ENCODE results near the gene SLC17A7. TPM values are rescaled to one million over a fixed set of nuclear protein-coding genes. Genes with fewer than 3 reads are reported as not detected.

SLC17A7 gene
- total and polyA plus RNA-seq, 2 of the 13 experiments (the other 11 are each of a cell fraction or from before 2014, with no cell fraction given): 0.32 TPM; not detected in 1

DNA sequence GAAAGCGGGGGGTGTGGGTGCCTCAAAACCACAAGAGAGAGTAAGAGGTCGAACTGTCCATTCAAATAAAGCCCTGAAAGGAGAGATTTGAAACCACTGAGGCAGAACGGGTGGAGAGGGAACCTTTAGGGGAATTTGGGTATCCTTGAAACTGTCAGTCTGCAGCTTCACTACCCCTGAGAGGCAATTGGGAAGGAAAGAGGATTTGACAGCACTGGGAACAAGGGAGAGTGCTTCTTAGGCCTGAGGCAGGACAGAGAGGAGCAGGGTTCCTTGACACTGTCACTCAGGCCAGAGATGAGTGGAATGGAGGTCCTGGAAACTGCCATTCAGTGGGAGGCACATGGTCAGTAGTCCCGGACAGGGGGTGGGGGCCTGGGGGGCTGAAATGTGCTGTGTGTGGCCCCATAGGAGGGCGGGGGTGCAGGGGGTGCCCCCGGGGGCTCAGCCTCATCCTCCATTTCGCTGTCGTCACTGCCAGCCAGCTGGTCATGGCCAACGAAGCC is 11.1 kb downstream of the SLC17A7 start:
- 4% methylated on average over 4 of the region's 9 CpGs for WGBS (ENCODE audit: low lambda C conversion rate)
- in situ Hi-C loops (cut with HindIII; ENCODE audit: extremely low pct_ligation_motif_present, low pct_unique_long_range_greater_than_20kb): no loop called here
- BruUV-seq (replicated peaks): no TSS peak
- Histone ChIP-seq H3K36me3 (replicated peaks in 1 of 2; ENCODE audit: control insufficient read depth in 1 of 2, insufficient read depth in 2 of 2, low read length in 2 of 2) (no peaks in the 10 kb centered on the region), H3K27me3 (ENCODE audit: control insufficient read depth in 1 of 2, insufficient read depth in 2 of 2, low read length in 2 of 2) (peaks cover 8 to 87% of the 10 kb centered on the region in 2 experiments; a peak in 4 of 5 replicates), H3K4me3 (replicated peaks in 1 of 3; ENCODE audit: insufficient read depth in 1 of 3, low read depth in 2 of 3, low read length in 3 of 3) (no peak overlapping the region), H3K9me3 (ENCODE audit: low read length) (no peaks in the 10 kb centered on the region), H3K4me2 (ENCODE audit: low read depth, low read length) (no peak overlapping the region), H3K4me1 (ENCODE audit: insufficient read depth, low read length) (peaks cover 16% of the 10 kb centered on the region), H3K27ac (ENCODE audit: extremely low read length, insufficient read depth, low read length) (no peak overlapping the region), H3K79me2 (ENCODE audit: insufficient read depth, low read length) (no peaks in the 10 kb centered on the region), H4K20me1 (ENCODE audit: insufficient read depth, low read length) (no peaks in the 10 kb centered on the region), H3K9ac (ENCODE audit: insufficient read depth, low read depth, low read length) (no peak overlapping the region), H2AFZ (ENCODE audit: low read length) (no peak overlapping the region)
- no peak for TF ChIP-seq HDAC1 (CRISPR knock-in tag; IDR thresholded peaks at IDR 0.05)
- TF ChIP-seq, protein P1, sequence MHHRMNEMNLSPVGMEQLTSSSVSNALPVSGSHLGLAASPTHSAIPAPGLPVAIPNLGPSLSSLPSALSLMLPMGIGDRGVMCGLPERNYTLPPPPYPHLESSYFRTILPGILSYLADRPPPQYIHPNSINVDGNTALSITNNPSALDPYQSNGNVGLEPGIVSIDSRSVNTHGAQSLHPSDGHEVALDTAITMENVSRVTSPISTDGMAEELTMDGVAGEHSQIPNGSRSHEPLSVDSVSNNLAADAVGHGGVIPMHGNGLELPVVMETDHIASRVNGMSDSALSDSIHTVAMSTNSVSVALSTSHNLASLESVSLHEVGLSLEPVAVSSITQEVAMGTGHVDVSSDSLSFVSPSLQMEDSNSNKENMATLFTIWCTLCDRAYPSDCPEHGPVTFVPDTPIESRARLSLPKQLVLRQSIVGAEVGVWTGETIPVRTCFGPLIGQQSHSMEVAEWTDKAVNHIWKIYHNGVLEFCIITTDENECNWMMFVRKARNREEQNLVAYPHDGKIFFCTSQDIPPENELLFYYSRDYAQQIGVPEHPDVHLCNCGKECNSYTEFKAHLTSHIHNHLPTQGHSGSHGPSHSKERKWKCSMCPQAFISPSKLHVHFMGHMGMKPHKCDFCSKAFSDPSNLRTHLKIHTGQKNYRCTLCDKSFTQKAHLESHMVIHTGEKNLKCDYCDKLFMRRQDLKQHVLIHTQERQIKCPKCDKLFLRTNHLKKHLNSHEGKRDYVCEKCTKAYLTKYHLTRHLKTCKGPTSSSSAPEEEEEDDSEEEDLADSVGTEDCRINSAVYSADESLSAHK (CRISPR knock-in tag; IDR thresholded peaks at IDR 0.05; ENCODE audit: borderline replicate concordance): peak; percentile 96; the same call in 1 of the 2 replicates
- CTCF ChIA-PET (ENCODE audit: low intra/inter-chr PET ratio, low total read pairs): interaction anchor here (1.9 kb wide), 1 partner anchor 38 kb away, joined by 16 read pairs; no protein-coding TSS in a partner anchor
- no peak for DNase-seq (ENCODE audit: low spot score)
- no peak for FAIRE-seq
- no peak for ATAC-seq
- intact Hi-C loops (cut with micrococcal nuclease; ENCODE audit: unreplicated experiment): no loop called here
- POLR2A ChIA-PET: no interaction called here

DNA sequence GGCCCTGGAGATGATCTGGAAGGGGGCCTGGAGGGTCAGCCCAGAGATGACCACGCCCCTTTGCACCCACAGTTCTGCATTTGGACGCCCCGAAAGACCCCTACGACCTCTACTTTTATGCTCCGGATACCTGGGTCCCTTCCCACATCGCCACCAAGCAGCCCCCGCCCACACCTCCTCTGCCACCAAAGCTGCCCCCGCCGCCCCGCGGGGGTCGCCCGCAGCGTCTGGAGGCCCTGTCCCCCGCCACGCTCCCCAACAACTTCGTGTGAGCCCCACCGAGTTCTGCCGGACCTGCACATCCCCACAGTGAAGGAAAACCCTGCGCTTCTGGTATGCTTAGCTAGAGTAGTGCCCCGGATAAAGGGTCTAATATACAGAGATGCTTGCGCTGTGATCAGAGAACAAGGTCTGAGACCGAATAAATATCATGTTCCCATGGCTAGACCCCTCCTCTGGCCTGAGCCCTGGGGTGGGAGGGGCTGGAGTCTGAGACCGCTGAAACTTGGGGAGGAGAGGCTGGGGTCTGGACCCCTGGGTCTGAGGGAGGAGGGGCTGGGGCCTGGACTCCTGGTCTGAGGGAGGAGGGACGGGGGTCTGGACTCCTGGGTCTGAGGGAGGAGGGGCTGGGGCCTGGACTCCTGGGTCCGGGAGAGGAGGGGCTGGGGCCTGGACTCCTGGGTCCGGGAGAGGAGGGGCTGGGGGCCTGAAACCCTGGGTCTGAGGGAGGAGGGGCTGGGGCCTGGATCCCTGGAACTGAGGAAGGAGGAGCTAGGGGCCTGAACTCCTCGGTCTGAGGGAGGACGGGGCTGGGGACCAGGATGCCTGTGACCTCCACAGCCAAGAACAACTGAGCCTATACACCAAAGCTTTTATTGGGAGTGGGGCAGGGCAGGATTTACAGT is 12.5 kb downstream of the SLC17A7 start:
- H3K4me2 ChIP-seq (ENCODE audit: low read depth, low read length): peak overlapping the region; percentile 74
- no peak overlapping the region for H2AFZ ChIP-seq (ENCODE audit: low read length)
- in situ Hi-C loops (cut with HindIII; ENCODE audit: extremely low pct_ligation_motif_present, low pct_unique_long_range_greater_than_20kb): loop anchor here (5.0 kb wide), 1 partner anchor 36 kb away; no protein-coding TSS in a partner anchor
- no peaks in the 10 kb centered on the region for H3K9me3 ChIP-seq (ENCODE audit: low read length)
- no peak overlapping the region for H3K27ac ChIP-seq (ENCODE audit: extremely low read length, insufficient read depth, low read length)
- ChIA-PET CTCF (ENCODE audit: low intra/inter-chr PET ratio, low total read pairs) (no interaction called here), POLR2A (no interaction called here)
- FAIRE-seq (no peak), ATAC-seq (no peak), DNase-seq (ENCODE audit: low spot score) (no peak)
- intact Hi-C loops (cut with micrococcal nuclease; ENCODE audit: unreplicated experiment): loop anchor here (5.0 kb wide), 1 partner anchor 36 kb away; no protein-coding TSS in a partner anchor
- TF ChIP-seq, protein P2, sequence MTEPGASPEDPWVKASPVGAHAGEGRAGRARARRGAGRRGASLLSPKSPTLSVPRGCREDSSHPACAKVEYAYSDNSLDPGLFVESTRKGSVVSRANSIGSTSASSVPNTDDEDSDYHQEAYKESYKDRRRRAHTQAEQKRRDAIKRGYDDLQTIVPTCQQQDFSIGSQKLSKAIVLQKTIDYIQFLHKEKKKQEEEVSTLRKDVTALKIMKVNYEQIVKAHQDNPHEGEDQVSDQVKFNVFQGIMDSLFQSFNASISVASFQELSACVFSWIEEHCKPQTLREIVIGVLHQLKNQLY (CRISPR knock-in tag; IDR thresholded peaks at IDR 0.05): no peak
- no peak for TF ChIP-seq ZNF543 (CRISPR knock-in tag; IDR thresholded peaks at IDR 0.05)
- no peak for TF ChIP-seq RBAK (CRISPR knock-in tag; IDR thresholded peaks at IDR 0.05)
- TF ChIP-seq KDM1A (CRISPR knock-in tag; IDR thresholded peaks at IDR 0.05): no peak
- TF ChIP-seq EZH2 (conservative IDR thresholded peaks at IDR 0.05; ENCODE audit: low read depth, low read length): peak; percentile 14; the same call in 1 of the 2 replicates
- TF ChIP-seq ZNF484 (CRISPR knock-in tag; IDR thresholded peaks at IDR 0.05; ENCODE audit: borderline replicate concordance, low read depth): no peak
- 0 out of 2 replicates have a peak, but pooled peaks have one; percentile 26 for TF ChIP-seq ZNF263 (CRISPR knock-in tag; IDR thresholded peaks at IDR 0.05)
- TF ChIP-seq ZNF780A (CRISPR knock-in tag; IDR thresholded peaks at IDR 0.05): no peak
- no peak for TF ChIP-seq ZNF7 (CRISPR knock-in tag; IDR thresholded peaks at IDR 0.05)
- TF ChIP-seq ZNF761 (CRISPR knock-in tag; conservative IDR thresholded peaks at IDR 0.05): no peak
- no peak for TF ChIP-seq ZZZ3 (CRISPR knock-in tag; IDR thresholded peaks at IDR 0.05; ENCODE audit: borderline replicate concordance)
- TF ChIP-seq ZSCAN22 (CRISPR knock-in tag; IDR thresholded peaks at IDR 0.05): peak; percentile 68; the same call in 1 of the 2 replicates
- TF ChIP-seq ZNF788 (CRISPR knock-in tag; IDR thresholded peaks at IDR 0.05; ENCODE audit: borderline replicate concordance): no peak
- WGBS (ENCODE audit: low lambda C conversion rate): 9% methylated on average over 15 of the region's 29 CpGs
- no peaks in the 10 kb centered on the region for H3K36me3 ChIP-seq (replicated peaks in 1 of 2; ENCODE audit: control insufficient read depth in 1 of 2, insufficient read depth in 2 of 2, low read length in 2 of 2)
- H3K4me3 ChIP-seq (replicated peaks in 1 of 3; ENCODE audit: insufficient read depth in 1 of 3, low read depth in 2 of 3, low read length in 3 of 3): peak overlapping the region in 1 of 3 experiments; percentile 54; a peak in 2 of 6 replicates
- no peaks in the 10 kb centered on the region for H4K20me1 ChIP-seq (ENCODE audit: insufficient read depth, low read length)
- H3K79me2 ChIP-seq (ENCODE audit: insufficient read depth, low read length): no peaks in the 10 kb centered on the region
- peaks cover 11 to 84% of the 10 kb centered on the region in 2 experiments for H3K27me3 ChIP-seq (ENCODE audit: control insufficient read depth in 1 of 2, insufficient read depth in 2 of 2, low read length in 2 of 2)
- no TSS peak for BruUV-seq (replicated peaks)
- H3K9ac ChIP-seq (ENCODE audit: insufficient read depth, low read depth, low read length): no peak overlapping the region
- peaks cover 16% of the 10 kb centered on the region for H3K4me1 ChIP-seq (ENCODE audit: insufficient read depth, low read length)
